ENCODE data around the gene BOD1L1.
A peak's percentile ranks its signal among the peaks of the same experiment; 100 is the strongest.

The BOD1L1 gene

DNA sequence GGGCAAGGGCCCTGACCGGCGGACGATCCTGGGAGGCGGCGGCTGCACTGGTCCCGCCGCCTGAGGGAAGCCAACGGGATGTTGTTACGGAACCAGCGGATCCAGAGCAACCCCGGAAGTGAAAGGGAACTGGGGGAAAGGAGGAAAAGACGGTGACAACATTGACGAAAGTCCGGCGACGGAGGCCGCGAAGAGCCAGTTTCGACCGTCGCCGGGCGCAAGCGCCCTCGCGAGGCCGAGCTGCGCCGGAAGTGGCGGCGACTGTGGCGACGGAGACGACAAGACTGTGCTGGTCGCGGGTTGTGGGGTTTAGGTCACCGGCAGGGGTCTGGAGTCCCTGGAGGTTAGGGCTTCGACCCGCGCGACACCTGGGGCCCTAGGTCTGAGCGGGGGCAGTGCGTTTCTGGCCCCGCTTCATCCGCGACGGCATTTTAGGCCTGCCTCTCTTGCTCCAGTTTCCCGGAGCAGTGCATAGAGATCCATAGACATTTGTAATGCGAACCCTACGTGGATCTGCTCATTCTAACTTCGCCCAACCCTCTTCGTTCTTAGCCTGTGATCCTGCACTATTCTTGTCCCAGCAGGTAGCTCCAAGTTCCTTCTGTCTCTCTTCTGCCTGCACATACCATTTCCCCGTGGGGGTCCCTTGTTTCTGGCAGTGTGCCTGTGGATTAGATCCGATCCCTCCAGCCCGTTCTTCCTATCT lies at the start of gene BOD1L1:
TSS of gene BOD1L1 (minus strand) at position 120 of the 706 bp plus-strand sequence. CDS start 138 bp downstream, outside the sequence.
- DNase-seq: peak; percentile 79 to 84

DNA sequence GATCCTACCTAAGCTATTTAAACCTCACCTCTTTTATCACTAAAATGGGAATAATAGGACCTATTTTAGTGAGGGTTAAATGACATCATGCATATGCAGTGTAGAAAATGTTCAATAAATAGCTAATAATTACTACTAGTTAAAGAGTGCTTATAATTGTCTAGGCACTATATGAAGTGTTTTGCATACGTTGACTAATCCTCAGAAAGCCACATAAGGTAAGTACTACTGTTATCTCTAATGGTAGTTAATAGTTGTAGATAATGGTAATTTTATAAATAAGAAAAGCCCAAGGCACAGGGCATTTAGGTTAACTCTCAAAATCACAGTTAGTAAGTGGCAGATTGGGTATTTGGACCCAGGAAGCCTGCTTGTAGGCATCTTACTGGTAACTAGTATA lies 47.4 kb upstream of the BOD1L1 start:
- no peak for DNase-seq

DNA sequence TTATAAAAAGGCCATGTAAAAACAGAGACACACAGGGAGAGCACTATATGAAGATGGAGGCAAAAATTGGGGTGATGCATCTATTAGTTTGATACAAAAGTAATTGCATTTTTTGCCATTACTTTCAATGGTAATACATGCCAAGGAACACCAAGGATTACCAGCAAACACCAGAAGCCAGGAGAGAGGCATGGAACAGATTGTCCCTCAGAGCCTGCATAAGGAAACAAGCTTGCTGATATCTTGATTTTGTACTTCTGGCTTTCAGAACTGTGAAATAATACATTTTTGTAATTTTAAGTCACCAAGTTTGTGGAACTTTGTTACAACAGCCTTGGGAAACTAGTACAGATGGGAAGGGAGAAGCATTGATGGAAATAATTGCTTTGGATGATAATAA lies 45.6 kb upstream of the BOD1L1 start:
- no peak for DNase-seq

DNA sequence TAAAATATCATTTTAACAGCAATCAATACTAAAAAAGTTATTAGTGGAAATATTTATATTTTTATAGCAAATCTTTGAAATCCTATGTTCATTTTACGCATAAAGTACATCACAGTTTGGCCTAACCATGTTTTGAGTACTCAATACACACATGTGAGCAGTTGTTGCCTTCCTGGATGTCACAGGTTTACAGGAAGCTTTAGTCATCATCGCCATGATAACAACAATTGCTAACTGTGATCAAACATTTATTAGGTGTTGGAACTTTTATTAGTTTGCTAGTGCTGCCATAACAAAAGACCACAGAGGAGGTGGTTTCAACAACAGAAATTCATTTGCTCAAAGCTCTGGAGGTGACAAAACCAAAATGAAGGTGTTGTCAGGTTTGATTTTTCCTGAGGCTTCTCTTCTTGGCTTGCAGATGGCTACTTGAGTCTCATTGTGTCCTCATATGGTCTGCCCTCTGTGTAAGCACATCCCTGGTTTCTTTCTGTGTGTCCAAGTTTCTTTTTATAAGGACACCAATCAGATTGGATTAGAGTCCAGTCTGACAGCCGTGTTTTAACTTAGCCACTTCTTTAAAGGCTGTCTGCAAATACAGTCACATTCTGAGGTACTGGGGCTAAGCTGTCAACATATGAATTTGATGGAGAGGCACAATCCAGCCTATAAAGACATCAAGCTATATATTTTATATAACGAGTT lies 43.1 kb upstream of the BOD1L1 start:
- no peak for DNase-seq

DNA sequence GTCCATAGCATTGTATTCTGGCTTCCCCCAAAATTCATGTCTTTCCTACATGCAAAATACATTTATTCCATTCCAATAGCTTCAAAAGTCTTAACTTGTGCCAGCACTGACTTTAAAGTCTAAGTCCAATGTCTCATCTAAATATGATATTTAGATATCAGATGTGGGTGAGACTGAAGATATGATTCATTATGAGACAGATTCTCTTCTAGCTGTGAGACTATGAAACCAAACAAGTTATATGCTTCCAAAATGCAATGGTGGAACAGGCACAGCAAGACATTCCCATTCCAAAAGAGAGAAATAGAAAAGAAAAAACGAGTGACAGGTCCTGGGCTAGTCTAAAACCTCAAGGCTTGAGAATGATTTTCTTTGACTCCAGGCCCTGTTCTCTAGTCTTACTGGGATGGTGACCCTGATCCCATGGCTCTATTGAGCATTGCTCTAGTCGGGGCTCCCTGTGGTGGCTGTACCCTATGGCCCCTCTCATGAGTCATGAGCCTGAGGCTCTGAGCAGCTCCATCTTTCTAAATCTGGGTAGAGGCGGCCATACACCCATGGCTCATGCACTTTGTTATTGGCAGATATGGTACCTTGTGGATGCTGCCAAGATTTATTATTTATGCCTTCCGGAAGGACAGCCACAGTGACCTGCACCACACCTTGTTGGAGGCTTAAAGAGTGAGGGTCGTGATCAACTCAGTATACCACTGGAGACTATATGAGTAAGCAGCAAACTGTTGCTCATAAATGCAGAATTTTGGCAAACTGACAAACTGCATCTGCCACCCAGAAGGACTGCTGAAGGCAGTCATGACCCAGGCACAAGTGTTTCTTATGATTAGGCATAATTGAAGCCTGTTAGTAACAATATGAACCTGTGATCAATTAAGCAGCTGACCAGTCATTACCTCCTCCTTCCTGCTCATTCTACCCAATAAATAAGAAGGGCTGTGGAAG lies 38.5 kb upstream of the BOD1L1 start:
- no peak for DNase-seq

DNA sequence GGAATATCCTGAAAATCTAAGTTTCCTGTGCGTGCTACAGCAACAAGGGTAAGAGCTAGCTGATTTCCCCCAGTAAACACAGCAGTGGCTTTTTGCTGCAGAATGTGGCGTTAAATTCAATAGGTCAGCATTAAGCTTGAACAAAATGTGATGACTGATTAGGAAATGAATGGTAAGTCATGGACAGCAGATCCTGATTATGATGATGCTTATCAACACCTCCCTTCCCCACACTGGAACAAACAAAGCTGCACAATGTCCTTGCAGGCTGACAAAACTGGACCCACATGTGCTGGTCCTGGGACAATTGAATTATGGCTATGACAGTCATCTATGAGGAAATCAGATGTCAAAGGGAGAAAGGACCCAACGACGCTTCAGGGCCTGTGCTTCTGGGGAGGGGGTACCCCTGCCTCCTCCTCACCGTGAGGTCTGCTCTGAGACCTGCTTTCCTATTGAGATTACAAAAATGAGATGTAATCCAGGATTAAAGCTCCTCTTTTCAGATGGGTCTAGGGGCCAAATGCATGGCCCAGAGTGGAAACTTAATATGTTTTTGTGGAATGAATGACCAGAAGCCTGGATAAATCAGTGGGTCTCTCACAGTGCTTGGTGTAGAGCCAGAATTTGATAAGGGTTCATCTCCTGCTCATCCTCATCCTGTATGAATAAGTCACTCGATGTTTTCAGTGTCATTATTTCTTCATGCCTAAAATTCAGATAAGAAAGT lies 32.0 kb upstream of the BOD1L1 start:
- DNase-seq: no peak

DNA sequence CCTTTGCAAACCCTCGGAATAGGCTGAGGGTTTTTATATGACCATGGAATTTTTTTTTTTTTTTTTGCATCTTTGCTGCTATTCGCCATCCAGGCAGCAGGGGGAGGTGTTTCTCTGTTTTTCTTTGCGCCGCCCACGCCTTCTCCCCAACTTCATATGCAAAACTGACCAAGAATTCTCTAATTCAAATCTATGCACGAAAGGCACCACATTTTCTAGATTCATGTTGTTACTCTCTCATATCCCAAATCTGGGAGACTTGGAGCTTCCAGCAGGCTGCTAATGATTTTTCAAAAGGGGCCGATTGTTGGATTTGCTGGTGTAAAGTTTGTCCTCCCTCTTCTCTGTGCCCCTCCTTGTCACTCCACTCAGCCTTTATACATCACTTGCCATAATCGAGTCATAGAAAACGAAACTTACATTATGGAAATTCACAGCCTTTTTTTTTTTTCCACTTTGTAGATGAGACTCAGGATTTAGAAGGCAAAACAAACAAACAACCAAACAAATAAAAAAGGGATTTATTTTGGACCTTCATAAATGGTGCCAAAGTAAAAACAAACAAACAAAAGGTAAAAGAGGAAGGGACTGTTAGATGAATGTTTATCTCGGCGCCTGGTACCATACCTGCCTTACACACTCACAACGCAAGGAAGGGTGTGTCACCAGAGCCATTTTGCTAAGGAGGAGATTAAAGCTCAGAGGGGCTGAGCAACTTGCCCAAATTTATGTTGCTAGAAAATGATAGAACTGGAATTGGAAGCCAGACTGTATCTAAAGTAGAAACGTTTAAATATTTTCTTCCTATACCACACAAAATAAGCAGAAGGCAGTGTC lies 29.3 kb upstream of the BOD1L1 start:
- peak; percentile 78 to 81 for DNase-seq

DNA sequence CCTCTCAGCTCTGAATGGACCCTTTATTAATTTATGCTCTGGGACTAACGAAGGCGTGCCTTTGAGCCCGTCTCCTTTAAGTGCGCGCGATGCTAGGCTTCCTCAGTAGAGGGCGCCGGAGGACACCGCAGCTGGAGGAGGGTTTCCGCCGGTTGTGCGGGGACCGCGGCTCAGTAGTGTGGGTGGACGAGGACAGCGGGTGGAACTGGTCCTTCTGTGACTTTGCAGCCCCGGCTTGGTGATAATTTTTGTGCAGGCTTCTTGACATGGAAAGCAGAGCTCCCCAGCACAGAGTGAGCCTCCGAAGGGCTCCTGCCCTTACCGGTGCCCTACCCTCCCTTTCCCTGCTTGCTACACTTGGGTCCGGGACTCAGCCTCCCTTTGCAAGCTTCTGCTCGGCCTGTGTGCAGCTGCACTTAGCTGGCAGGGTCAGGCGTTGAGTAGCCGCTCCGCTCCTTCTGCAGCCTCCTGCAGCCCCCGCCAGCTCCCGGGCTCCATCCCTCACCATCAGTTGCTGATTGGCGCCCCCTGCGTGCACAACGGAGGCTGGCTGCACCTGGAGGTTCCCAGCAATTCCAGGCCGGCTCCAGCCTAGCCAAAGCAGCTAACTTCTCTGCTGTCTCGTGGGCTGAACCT lies 26.8 kb upstream of the BOD1L1 start:
- peak; percentile 81 to 85 for DNase-seq

DNA sequence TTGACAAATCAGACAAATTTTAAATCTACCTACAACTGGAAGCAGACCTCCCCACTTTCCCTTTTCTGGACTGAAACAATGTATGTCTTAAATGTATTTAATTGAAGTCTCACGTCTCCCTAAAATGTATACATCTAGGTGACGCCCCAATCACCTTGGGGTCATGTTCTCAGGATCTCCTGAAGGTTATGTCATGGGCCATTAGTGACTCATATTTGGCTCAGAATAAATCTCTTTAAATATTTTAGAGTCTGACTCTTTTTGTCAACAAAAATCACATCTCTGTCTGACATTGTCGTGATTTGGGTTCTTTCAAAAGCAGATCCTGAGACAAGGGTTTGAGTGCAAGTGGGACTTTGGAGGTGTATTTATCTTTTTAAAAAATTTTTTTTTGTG lies 26.2 kb upstream of the BOD1L1 start:
- DNase-seq: no peak

DNA sequence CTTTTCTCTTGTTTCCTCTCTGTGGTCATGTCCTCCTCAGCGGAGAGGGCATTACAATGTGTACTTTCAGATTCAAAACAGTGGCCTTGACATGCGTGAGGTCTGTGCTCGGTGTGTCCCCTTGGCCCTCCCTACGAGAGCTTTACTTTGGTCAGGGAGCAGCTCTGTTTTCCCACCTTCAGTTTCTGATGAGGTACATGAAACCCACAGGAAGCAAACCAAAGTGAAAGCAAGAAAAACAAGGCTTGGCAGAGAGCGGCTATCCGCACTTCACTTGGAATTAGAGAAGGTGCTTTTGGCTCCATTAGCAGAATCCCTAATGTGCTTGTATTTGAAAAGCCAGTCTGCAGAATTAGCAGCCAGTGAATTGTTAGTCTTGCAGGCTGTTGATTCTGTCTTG lies 19.5 kb upstream of the BOD1L1 start:
- DNase-seq: no peak

DNA sequence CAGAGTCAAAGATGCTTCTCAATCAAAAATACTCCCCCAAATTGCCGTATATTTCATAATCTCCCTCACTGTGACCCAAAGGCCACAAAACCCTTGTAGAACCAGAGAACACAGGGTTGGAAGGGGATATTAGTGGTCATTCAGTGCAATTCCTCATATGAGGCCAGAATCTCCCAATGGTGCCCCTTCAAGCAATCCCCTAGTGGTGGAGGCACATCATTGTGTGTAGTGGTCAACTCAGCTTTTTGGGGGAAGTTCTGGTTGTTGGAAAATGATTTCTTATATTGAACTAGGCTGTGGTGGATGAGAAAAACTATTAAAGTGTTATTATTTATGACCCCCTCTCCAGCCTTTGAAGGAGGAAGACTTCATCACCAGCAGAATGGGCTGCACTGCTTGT lies 17.6 kb upstream of the BOD1L1 start:
- DNase-seq: no peak

DNA sequence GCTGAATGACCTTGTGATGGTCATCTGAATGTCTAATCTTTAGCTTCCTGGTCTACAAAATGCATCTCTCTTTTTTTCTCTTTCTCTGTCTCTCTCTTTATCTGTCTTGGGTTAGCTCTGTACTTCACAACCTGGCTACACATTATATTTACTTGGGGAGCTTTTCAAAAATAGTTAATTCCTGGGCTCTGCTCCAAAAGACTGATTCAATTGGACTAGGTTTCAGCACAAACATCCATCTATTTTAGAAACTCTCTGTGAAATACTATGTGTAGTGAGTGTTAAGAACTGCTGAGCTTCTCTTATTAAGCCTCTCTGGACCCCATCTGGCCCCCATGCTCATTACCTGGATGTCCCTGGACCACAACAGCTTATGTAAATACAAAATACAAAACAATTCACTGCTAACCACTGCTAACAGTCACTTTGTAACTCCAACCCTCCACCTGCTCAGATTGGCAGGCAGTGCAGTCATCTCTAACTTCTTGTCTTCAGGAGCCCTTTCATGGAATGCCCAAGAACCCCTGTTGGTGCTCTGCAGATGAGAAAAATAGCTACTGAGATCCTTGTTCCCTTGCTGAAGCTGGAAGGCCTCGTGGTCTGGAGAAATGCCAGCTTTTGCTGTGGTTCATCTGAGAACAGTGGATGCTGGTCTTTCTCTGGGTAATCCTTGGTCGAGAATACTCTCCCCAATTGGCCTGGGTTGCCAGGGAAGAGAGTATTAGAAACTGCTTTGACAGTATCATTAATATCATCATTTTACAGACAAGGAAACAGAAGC lies 14.8 kb upstream of the BOD1L1 start:
- no peak for DNase-seq

DNA sequence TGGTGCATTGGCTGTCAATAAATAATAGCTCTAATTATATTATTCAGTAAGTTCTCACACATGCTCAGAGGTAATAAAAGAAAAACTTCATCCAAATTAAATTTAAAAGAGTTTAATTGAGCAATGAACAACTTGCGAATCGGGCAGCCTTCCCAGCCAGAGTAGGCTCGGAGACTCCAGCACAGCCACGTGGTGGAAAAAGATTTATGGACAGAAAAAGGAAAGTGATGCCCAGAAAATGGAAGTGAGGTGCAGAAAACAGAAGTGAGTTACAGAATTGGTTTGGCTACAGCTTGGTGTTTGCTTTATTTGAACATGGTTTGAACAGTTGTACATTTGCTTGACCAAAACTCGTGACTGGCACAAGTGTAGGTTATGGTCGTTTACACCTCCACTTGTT lies 13.6 kb upstream of the BOD1L1 start:
- DNase-seq: no peak

DNA sequence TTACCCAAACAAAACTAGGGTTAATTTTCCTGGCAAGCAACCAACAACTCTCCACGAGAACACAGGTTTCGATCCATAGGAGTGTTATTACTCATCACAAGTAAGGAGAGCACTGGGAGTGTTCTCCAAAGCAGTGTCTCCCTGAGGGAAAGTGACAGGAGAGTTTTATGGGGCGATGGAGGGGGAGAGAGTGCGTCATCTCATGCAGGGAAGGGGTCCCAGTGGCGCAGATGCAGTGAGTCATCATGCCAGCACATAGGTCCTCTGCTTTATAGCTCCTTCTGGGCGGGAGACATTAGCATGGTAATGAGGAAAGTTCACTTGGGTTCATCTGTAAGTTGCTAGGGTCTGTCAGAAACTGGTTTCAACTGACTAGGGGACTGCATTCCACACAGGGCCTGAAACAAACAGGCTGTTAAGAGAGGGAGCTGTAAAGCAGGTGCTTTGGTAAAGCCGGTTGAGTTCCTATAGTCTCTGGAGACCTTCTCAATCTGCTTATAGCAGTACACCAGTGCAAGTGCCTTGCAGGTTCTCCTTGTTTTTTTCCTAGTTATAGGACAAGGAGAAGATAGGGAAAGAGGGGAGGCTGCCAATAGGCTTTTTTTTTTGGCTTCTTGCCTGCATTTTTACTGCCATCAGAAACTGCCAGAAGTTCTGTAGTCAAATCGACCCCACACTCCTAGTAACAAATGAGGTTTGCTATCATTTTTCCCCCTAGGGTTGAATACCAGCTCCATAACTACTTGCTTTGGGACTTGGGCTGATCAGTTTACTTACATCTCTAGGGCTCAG lies 12.8 kb upstream of the BOD1L1 start:
- DNase-seq: no peak

DNA sequence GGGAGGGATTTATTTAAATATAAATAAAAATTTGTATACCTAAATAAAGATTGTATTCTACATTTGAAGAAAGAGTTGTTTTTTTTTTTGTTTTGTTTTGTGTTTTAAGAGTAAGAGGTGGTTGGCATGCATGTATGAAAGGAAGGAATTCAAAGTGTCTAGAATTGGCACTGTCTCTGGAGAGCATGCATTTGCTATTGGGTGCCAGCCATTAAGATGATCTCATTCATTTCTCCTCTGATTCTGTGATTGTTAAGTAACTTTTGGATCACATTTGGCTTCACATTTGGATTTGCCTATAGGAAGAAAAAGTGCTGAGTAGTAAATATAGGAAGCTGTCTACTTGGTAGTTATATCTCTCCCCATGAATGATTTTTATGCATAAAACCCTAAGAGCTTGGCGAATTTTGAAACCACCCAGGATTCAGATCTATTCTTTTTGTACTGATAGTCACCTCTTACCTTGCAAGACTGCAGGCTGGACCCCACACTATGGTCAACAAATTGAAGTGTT lies 7.8 kb upstream of the BOD1L1 start:
- DNase-seq: no peak

DNA sequence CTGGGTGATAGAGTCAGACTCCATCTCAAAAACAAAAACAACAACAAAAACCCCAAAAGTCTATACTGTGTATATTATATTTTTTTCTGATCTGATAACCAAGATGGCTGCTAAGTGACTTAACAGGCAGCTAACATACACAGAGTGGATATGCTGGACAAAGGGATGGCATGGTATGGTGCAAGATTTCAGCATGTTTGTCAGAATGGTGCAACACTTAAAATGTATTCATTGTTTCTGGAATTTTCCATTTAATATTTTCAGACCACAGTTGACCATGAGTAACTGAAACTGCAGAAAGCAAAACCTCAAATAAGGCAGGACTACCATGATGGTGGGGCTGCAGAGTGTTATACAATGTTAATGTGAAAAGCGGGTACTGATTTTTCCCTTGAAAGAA lies 6.1 kb upstream of the BOD1L1 start:
- DNase-seq: no peak

DNA sequence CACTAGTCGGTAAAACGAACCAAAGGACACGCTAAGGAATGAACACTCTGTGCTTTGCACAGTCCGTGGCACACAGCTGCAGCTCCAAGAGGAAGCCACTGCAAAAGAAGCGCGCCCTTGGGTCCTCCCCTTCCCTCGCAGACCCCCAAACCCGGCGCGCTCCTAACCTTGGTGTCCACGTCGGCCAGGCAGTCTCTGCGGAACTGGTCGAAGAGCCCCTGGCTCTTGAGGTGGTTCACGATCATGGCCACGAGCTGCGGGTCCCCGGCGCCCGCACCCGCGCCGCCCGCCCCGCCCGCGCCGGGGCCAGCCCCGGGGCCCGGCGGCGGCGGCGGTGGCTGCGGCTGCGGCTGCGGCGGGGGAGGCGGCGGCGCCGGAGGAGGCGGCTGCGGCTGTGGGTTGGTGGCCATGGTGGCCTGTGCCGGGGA lies 333 bp downstream of the BOD1L1 start:
- peak in 1 of 2 donors; percentile 34 for DNase-seq

DNA sequence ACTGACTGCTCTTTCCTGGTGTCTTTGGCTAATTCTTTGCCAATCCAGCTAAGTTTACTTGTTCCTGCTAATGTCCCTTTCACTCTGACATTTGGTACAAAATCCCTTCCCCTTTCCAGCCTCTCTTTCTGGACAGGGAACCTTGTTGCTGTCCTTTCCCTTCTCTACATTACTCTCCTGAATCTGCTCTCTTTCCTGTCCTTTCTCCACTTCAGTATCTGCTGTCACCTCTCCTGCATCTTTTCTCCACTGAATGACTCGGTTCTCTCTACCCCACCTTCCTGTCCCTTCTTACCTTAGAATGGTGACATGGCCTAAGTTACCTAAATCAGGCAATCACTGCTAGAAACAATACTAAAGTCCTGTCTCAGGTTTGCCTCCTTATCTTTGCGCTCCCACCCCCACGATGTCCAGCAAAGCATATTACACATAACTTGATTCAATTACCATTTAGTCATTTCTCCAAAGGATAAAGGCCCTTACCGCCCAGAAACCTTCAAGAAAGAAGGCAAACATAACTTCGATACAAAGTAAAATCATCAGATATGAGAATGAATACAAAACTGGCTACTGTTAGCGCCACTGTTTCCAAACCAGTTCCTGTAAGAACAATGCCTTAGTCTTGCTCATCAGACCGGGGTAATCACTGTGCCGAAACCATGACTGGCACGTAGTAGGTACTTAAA lies 890 bp downstream of the BOD1L1 start:
- DNase-seq: no peak
